Calu3 (cell line): ENCODE measurements around the gene DMRT2. TPM values are rescaled to one million over a fixed set of nuclear protein-coding genes. Genes with fewer than 3 reads are reported as not detected.

ENCODE experiments used
- BruUV-seq: library from RNA; stranded (reverse); fragments of 400-500 nt; replicated peaks from 2 replicates; lab custom pipeline; 2021; lab: Mats Ljungman, UMichigan
- CTCF ChIA-PET: fragments of 300-600 bp; sonication (Branson Sonifier 250); formaldehyde crosslinking; loops from one replicate; lab custom pipeline; 2022; ENCODE audit warnings: antibody characterized with exemption; lab: Charles Lee
- DNase-seq: peaks from one replicate; pipeline ENCODE4 v3.0.0; 2022
- H3K27ac Mint-ChIP-seq: one replicate; pipeline ENCODE4 v1.8.0; 2022; ENCODE audit warnings: mixed read lengths; ENCODE audit not compliant: unreplicated experiment
- H3K27me3 Mint-ChIP-seq: one replicate; pipeline ENCODE4 v1.8.0; 2022; ENCODE audit warnings: mixed read lengths; ENCODE audit not compliant: unreplicated experiment
- H3K36me3 Mint-ChIP-seq: one replicate; pipeline ENCODE4 v1.8.0; 2022; ENCODE audit warnings: mild to moderate bottlenecking, moderate library complexity, mixed read lengths; ENCODE audit not compliant: insufficient read depth, unreplicated experiment
- H3K4me1 Mint-ChIP-seq: one replicate; pipeline ENCODE4 v1.8.0; 2022; ENCODE audit warnings: mild to moderate bottlenecking, low read depth, mixed read lengths; ENCODE audit not compliant: unreplicated experiment
- H3K4me3 Mint-ChIP-seq: one replicate; pipeline ENCODE4 v1.8.0; 2022; ENCODE audit warnings: mild to moderate bottlenecking, low read depth, moderate library complexity, mixed read lengths; ENCODE audit not compliant: unreplicated experiment
- H3K9me3 Mint-ChIP-seq: one replicate; pipeline ENCODE4 v1.8.0; 2022; ENCODE audit warnings: low read depth, mixed read lengths; ENCODE audit not compliant: unreplicated experiment
- intact Hi-C: fragments of 100-400 bp; cut with micrococcal nuclease; formaldehyde crosslinking; loops from one replicate; pipeline ENCODE4 v1.10.0; 2022; ENCODE audit not compliant: unreplicated experiment
- total RNA-seq: library from RNA; stranded (reverse); gene quantifications from 2 replicates; pipeline ENCODE4 v1.2.3, GENCODE V29; 2022
- TF ChIP-seq, protein P1 (sequence below): fragments of 200-600 bp; IDR thresholded peaks from one replicate; pipeline ENCODE4 v1.8.0; 2022; ENCODE audit warnings: antibody characterized with exemption; ENCODE audit not compliant: unreplicated experiment

Gene DMRT2
- total RNA-seq, 1 experiment from 2014 or later: not detected

DNA sequence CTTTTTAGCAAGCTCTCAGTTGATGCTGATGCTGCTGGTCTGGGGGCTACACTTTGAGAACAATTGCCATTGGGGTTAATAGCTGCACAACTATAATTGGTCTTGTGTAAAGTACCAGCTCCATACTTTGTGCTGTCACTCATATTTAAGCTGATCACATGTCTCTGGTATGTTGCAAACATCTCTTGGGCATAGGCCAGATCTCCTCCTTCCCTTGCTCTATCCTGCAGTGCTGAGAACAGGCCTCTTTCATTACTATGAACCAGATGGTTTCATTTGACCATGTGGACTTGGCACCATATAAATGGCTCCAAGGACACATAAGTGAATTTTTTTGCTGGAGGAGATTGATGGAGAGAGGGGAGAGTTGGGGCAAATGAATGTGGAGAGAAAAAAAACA, 48.4 kb downstream of the DMRT2 start:
- Mint-ChIP-seq H3K36me3 (no peaks in the 10 kb centered on the region), H3K4me3 (no peak overlapping the region), H3K9me3 (peaks cover 13% of the 10 kb centered on the region), H3K27ac (no peak overlapping the region), H3K4me1 (no peaks in the 10 kb centered on the region), H3K27me3 (no peaks in the 10 kb centered on the region)
- intact Hi-C loops: no loop called here
- no peak for DNase-seq
- CTCF ChIA-PET: no interaction called here
- TF ChIP-seq, protein P1, sequence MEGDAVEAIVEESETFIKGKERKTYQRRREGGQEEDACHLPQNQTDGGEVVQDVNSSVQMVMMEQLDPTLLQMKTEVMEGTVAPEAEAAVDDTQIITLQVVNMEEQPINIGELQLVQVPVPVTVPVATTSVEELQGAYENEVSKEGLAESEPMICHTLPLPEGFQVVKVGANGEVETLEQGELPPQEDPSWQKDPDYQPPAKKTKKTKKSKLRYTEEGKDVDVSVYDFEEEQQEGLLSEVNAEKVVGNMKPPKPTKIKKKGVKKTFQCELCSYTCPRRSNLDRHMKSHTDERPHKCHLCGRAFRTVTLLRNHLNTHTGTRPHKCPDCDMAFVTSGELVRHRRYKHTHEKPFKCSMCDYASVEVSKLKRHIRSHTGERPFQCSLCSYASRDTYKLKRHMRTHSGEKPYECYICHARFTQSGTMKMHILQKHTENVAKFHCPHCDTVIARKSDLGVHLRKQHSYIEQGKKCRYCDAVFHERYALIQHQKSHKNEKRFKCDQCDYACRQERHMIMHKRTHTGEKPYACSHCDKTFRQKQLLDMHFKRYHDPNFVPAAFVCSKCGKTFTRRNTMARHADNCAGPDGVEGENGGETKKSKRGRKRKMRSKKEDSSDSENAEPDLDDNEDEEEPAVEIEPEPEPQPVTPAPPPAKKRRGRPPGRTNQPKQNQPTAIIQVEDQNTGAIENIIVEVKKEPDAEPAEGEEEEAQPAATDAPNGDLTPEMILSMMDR: no peak
- no TSS peak for BruUV-seq

DNA sequence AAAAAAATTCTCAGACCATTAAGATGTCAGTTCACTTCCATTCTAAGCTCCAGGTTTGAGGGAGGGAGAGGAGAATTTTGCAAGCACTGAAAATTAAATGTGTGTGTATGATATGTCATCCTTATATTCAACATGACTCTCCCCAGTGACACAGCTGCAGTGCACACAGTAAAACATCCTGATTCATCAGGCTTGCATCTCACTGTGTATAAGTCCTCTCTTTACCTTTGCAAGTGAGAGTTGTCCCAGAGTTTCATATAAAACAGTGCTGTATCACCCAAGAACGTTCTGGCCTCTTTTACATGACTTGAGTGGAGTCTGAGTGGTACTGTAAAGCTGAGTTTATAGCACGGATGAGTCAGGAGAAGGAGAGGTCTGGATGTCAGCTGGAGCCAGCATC, 50.0 kb downstream of the DMRT2 start:
- Mint-ChIP-seq H3K4me1 (no peaks in the 10 kb centered on the region), H3K36me3 (no peaks in the 10 kb centered on the region), H3K4me3 (no peak overlapping the region), H3K27ac (no peak overlapping the region), H3K27me3 (no peaks in the 10 kb centered on the region), H3K9me3 (peaks cover 13% of the 10 kb centered on the region)
- intact Hi-C loops: no loop called here
- TF ChIP-seq, protein P1: no peak
- DNase-seq: no peak
- CTCF ChIA-PET: no interaction called here
- BruUV-seq: no TSS peak

DNA sequence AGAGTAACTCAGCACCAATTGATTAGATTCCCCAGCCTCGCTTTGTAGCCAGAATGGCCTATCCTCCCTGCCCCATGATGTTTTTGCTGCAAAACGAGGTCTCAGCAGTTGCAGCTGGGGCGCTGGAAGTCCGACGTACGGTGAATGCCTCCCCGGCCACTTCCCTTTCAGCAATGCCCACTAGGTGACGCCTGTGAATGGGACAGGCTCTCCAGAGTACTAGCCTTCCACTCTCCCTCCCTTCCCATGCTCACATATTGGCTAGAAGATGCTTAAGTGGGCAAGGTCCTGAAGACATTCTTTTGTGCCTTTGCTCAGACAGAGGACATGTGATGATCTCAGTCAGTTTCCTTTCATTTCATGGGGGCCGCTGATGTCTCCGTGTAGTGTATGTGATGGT, 50.8 kb downstream of the DMRT2 start:
- CTCF ChIA-PET: no interaction called here
- H3K36me3 Mint-ChIP-seq: no peaks in the 10 kb centered on the region

DNA sequence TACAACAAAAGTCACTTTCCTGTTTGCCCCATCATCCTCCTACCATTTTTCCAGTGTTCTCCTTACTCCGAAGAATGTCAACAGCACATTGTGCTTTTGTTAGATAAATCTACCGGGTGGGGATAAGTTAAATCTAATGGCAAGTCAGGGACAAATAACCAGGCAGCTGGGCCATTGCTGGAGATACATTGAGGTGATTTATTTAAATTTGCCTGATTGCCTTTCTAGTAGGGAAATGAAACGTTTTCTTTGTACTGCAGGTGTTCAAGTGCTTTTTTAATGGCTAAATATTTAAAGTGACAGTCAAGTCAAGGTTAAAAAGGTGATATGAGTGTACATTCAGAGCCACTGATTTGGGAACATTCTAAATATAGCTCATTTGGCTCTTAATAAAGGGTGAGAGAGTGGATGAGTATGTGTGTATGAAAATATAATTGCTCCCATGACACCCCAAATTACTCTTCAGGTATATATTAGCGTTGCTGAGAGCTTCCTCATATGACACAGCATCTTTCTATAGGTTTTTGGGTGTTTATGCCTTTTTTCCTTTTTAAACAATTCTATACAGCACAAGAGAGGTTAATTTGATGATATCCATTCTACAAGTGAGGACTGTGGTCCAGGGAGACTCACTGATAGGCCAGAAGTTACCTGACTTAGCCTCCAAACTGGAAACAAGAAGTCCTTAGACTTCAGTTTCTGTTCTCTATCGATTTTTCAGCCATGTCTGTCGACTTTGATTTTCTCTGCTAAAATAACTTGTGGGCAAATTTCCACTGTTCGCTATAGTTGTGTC, 51.9 kb downstream of the DMRT2 start:
- CTCF ChIA-PET: no interaction called here
- TF ChIP-seq, protein P1: no peak
- H3K27me3 Mint-ChIP-seq: no peaks in the 10 kb centered on the region
- no peak for DNase-seq
- no peaks in the 10 kb centered on the region for H3K4me1 Mint-ChIP-seq
- H3K4me3 Mint-ChIP-seq: no peak overlapping the region
- H3K36me3 Mint-ChIP-seq: no peaks in the 10 kb centered on the region
- intact Hi-C loops: no loop called here
- BruUV-seq: no TSS peak
- peaks cover 7% of the 10 kb centered on the region for H3K9me3 Mint-ChIP-seq
- H3K27ac Mint-ChIP-seq: no peak overlapping the region

More for the DNA sequence above, 50.8 kb downstream of the DMRT2 start:
- intact Hi-C loops: no loop called here
- H3K4me1 Mint-ChIP-seq: no peaks in the 10 kb centered on the region
- no peaks in the 10 kb centered on the region for H3K27me3 Mint-ChIP-seq
- BruUV-seq: no TSS peak
- H3K27ac Mint-ChIP-seq: no peak overlapping the region
- peaks cover 13% of the 10 kb centered on the region for H3K9me3 Mint-ChIP-seq
- TF ChIP-seq, protein P1: no peak
- no peak overlapping the region for H3K4me3 Mint-ChIP-seq
- no peak for DNase-seq
